ENCODE data around the gene MACROD2.

The MACROD2 gene

DNA sequence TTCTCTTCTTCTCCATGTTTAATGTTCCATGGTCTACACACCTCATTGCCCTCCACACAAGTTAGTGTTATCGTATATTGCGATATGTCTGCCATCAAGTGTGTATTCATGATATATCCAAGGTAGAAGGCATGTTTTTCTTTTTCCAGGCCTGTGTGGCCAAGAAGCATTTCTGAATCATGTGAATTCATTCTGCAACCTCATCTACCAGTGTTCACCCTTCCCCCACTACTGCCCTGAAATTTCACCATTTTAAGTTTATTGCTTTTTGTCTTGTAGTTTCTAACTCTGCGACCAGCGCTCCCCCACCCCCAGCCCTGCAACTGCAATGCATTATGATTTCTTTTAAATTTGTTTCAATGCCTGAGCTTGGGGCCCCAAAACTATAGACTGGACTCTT is 960.1 kb downstream of the MACROD2 start:
- CTCF ChIA-PET = no interaction called here
- peak; percentile 26; the same call in 1 of the 2 replicates for TF ChIP-seq TRIM28 (IDR thresholded peaks at IDR 0.05; ENCODE audit: borderline replicate concordance, low read length)
- TF ChIP-seq, protein P1, sequence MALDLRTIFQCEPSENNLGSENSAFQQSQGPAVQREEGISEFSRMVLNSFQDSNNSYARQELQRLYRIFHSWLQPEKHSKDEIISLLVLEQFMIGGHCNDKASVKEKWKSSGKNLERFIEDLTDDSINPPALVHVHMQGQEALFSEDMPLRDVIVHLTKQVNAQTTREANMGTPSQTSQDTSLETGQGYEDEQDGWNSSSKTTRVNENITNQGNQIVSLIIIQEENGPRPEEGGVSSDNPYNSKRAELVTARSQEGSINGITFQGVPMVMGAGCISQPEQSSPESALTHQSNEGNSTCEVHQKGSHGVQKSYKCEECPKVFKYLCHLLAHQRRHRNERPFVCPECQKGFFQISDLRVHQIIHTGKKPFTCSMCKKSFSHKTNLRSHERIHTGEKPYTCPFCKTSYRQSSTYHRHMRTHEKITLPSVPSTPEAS (tag by site-specific recombination; IDR thresholded peaks at IDR 0.05) = no peak
- no peak for TF ChIP-seq ZNF555 (tag by site-specific recombination; conservative IDR thresholded peaks at IDR 0.05)
- POLR2A ChIA-PET = interaction anchor here (0.7 kb wide), 1 partner anchor 976 kb away, joined by 3 read pairs; no protein-coding TSS in a partner anchor

DNA sequence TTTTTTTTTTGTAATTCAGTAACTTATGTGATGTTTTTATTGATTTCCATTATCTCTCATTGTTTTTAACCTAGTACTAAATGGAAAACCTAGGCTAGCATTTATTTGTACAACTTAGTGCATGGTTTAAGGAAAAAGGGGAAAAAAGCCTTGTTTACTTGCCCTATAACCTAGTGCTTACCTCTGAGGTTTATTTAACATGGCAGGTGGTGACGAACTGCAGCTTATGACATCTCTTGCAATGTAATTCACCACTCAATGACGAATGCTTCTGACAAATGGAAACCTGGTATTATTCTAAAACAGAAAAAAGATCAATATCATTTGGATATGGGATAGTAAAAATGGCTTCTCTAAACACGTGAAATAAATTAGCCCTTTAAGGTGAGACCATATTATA is 960.7 kb downstream of the MACROD2 start:
- ChIA-PET CTCF (interaction anchor here (0.6 kb wide), 1 partner anchor 216 kb away, joined by 4 read pairs; no protein-coding TSS in a partner anchor), POLR2A (interaction anchor here (0.7 kb wide), 1 partner anchor 975 kb away, joined by 3 read pairs; no protein-coding TSS in a partner anchor)
- no peaks in the 10 kb centered on the region for H3K36me3 ChIP-seq (ENCODE audit: control insufficient read depth in 2 of 2, insufficient read depth in 1 of 2, low read length in 2 of 2)

More for the DNA sequence above, 960.1 kb downstream of the MACROD2 start:
- Histone ChIP-seq H3K9me3 (ENCODE audit: control insufficient read depth, insufficient read depth, low read depth, low read length) (no peaks in the 10 kb centered on the region), H3K36me3 (ENCODE audit: control insufficient read depth in 2 of 2, insufficient read depth in 1 of 2, low read length in 2 of 2) (no peaks in the 10 kb centered on the region), H3K4me3 (ENCODE audit: low read depth, low read length) (no peak overlapping the region), H3K27ac (ENCODE audit: extremely low read depth, low read depth, low read length) (peak overlapping the region; percentile 50; the same call in 1 of the 2 replicates), H3K4me1 (ENCODE audit: control insufficient read depth, insufficient read depth, low read length) (peaks cover 13% of the 10 kb centered on the region)

DNA sequence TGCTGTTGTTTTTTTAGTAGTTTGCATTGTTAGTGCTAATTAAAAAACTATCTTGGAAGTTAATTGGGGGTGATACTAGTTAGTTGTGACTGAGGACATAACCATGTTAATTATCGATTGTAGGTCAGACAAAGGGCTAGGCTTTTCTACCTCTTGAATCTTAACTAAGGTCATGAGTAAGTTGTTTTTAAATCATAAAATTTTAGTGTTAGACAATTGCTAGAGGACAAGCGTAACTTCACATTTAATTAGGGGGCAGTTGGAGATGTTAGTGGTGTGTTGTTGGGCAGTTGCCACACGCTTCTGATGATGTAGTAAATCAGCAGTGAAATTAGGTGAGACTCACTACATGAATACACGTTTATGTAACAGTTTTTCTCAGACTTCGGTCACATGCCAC is 961.2 kb downstream of the MACROD2 start:
- Histone ChIP-seq H3K27ac (ENCODE audit: extremely low read depth, low read depth, low read length) (no peak overlapping the region), H3K36me3 (ENCODE audit: control insufficient read depth in 2 of 2, insufficient read depth in 1 of 2, low read length in 2 of 2) (no peaks in the 10 kb centered on the region), H3K4me1 (ENCODE audit: control insufficient read depth, insufficient read depth, low read length) (peaks cover 13% of the 10 kb centered on the region), H3K9me3 (ENCODE audit: control insufficient read depth, insufficient read depth, low read depth, low read length) (no peaks in the 10 kb centered on the region), H3K4me3 (ENCODE audit: low read depth, low read length) (no peak overlapping the region)
- ChIA-PET CTCF (no interaction called here), POLR2A (no interaction called here)
- TF ChIP-seq ZNF324 (tag by site-specific recombination; IDR thresholded peaks at IDR 0.05) (no peak), BCL11A (tag by site-specific recombination; IDR thresholded peaks at IDR 0.05; ENCODE audit: low read depth) (peak; percentile 90), KLF10 (tag by site-specific recombination; IDR thresholded peaks at IDR 0.05) (0 out of 2 replicates have a peak, but pooled peaks have one; percentile 16), SP7 (tag by site-specific recombination; IDR thresholded peaks at IDR 0.05) (peak; percentile 96), ZNF664 (tag by site-specific recombination; IDR thresholded peaks at IDR 0.05) (0 out of 2 replicates have a peak, but pooled peaks have one; percentile 6), ZNF843 (tag by site-specific recombination; IDR thresholded peaks at IDR 0.05) (peak; percentile 77), OSR2 (tag by site-specific recombination; IDR thresholded peaks at IDR 0.05) (peak; percentile 89), ZNF394 (tag by site-specific recombination; IDR thresholded peaks at IDR 0.05; ENCODE audit: borderline replicate concordance) (peak; percentile 35; the same call in 1 of the 2 replicates), ZFP41 (tag by site-specific recombination; IDR thresholded peaks at IDR 0.05; ENCODE audit: borderline replicate concordance) (no peak), ZNF157 (tag by site-specific recombination; IDR thresholded peaks at IDR 0.05) (no peak), OVOL3 (tag by site-specific recombination; IDR thresholded peaks at IDR 0.05) (peak; percentile 69; the same call in 1 of the 2 replicates), ZNF621 (tag by site-specific recombination; IDR thresholded peaks at IDR 0.05) (no peak)
- TF ChIP-seq, protein P2, sequence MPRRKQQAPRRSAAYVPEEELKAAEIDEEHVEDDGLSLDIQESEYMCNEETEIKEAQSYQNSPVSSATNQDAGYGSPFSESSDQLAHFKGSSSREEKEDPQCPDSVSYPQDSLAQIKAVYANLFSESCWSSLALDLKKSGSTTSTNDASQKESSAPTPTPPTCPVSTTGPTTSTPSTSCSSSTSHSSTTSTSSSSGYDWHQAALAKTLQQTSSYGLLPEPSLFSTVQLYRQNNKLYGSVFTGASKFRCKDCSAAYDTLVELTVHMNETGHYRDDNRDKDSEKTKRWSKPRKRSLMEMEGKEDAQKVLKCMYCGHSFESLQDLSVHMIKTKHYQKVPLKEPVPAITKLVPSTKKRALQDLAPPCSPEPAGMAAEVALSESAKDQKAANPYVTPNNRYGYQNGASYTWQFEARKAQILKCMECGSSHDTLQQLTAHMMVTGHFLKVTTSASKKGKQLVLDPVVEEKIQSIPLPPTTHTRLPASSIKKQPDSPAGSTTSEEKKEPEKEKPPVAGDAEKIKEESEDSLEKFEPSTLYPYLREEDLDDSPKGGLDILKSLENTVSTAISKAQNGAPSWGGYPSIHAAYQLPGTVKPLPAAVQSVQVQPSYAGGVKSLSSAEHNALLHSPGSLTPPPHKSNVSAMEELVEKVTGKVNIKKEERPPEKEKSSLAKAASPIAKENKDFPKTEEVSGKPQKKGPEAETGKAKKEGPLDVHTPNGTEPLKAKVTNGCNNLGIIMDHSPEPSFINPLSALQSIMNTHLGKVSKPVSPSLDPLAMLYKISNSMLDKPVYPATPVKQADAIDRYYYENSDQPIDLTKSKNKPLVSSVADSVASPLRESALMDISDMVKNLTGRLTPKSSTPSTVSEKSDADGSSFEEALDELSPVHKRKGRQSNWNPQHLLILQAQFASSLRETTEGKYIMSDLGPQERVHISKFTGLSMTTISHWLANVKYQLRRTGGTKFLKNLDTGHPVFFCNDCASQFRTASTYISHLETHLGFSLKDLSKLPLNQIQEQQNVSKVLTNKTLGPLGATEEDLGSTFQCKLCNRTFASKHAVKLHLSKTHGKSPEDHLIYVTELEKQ (tag by site-specific recombination; IDR thresholded peaks at IDR 0.05; ENCODE audit: borderline replicate concordance) = peak; percentile 53; the same call in 1 of the 2 replicates
- TF ChIP-seq, protein P3, sequence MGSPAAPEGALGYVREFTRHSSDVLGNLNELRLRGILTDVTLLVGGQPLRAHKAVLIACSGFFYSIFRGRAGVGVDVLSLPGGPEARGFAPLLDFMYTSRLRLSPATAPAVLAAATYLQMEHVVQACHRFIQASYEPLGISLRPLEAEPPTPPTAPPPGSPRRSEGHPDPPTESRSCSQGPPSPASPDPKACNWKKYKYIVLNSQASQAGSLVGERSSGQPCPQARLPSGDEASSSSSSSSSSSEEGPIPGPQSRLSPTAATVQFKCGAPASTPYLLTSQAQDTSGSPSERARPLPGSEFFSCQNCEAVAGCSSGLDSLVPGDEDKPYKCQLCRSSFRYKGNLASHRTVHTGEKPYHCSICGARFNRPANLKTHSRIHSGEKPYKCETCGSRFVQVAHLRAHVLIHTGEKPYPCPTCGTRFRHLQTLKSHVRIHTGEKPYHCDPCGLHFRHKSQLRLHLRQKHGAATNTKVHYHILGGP (tag by site-specific recombination; IDR thresholded peaks at IDR 0.05) = peak; percentile 75; the same call in 1 of the 2 replicates

More for the DNA sequence above, 960.7 kb downstream of the MACROD2 start:
- no peaks in the 10 kb centered on the region for H3K9me3 ChIP-seq (ENCODE audit: control insufficient read depth, insufficient read depth, low read depth, low read length)
- H3K27ac ChIP-seq (ENCODE audit: extremely low read depth, low read depth, low read length) = no peak overlapping the region
- TF ChIP-seq ZNF843 (tag by site-specific recombination; IDR thresholded peaks at IDR 0.05) (no peak), ZFP37 (tag by site-specific recombination; IDR thresholded peaks at IDR 0.05) (no peak), ZNF629 (tag by site-specific recombination; IDR thresholded peaks at IDR 0.05) (peak; percentile 15; the same call in 1 of the 2 replicates)
- TF ChIP-seq, protein P4, sequence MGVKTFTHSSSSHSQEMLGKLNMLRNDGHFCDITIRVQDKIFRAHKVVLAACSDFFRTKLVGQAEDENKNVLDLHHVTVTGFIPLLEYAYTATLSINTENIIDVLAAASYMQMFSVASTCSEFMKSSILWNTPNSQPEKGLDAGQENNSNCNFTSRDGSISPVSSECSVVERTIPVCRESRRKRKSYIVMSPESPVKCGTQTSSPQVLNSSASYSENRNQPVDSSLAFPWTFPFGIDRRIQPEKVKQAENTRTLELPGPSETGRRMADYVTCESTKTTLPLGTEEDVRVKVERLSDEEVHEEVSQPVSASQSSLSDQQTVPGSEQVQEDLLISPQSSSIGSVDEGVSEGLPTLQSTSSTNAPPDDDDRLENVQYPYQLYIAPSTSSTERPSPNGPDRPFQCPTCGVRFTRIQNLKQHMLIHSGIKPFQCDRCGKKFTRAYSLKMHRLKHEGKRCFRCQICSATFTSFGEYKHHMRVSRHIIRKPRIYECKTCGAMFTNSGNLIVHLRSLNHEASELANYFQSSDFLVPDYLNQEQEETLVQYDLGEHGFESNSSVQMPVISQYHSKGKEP (tag by site-specific recombination; IDR thresholded peaks at IDR 0.05) = peak; percentile 18; the same call in 1 of the 2 replicates
- TF ChIP-seq, protein P5, sequence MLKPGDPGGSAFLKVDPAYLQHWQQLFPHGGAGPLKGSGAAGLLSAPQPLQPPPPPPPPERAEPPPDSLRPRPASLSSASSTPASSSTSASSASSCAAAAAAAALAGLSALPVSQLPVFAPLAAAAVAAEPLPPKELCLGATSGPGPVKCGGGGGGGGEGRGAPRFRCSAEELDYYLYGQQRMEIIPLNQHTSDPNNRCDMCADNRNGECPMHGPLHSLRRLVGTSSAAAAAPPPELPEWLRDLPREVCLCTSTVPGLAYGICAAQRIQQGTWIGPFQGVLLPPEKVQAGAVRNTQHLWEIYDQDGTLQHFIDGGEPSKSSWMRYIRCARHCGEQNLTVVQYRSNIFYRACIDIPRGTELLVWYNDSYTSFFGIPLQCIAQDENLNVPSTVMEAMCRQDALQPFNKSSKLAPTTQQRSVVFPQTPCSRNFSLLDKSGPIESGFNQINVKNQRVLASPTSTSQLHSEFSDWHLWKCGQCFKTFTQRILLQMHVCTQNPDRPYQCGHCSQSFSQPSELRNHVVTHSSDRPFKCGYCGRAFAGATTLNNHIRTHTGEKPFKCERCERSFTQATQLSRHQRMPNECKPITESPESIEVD (tag by site-specific recombination; IDR thresholded peaks at IDR 0.05) = peak; percentile 62
- no peak overlapping the region for H3K4me3 ChIP-seq (ENCODE audit: low read depth, low read length)
- H3K4me1 ChIP-seq (ENCODE audit: control insufficient read depth, insufficient read depth, low read length) = peaks cover 13% of the 10 kb centered on the region
